IMR-90 (cell line): Measurements from ENCODE around the gene HOXA2. TPM values are rescaled to one million over a fixed set of nuclear protein-coding genes. Genes with fewer than 3 reads are reported as not detected.

Experiments
- ATAC-seq: fragments of 200-7000 bp; cut with Tn5 transposase; 2 replicates; pipeline ENCODE4 v1.9.1; 2020; ENCODE audit warnings: low read depth, mild to moderate bottlenecking, moderate library complexity
- BruUV-seq: library from RNA; stranded (reverse); fragments of 400-500 nt; replicated peaks from 2 replicates; lab custom pipeline; 2021; lab: Mats Ljungman, UMichigan
- CTCF ChIA-PET: fragments of 300-600 bp; formaldehyde crosslinking; extraction: SDS; loops from one replicate; lab custom pipeline; 2021; ENCODE audit warnings: antibody characterized with exemption; lab: Yijun Ruan, JAX
- POLR2A ChIA-PET: fragments of 300-600 bp; sonication (Branson Sonifier 250); formaldehyde crosslinking; loops from one replicate; lab custom pipeline; 2022; ENCODE audit warnings: antibody characterized with exemption; ENCODE audit not compliant: unreplicated experiment; lab: Charles Lee
- DNase-seq: peaks from one replicate; pipeline ENCODE4 v3.0.0; 2013
- H2AFZ ChIP-seq: replicated peaks from 2 replicates; pipeline ENCODE3; 2013; ENCODE audit warnings: low read length, mild to moderate bottlenecking; ENCODE audit not compliant: poor library complexity
- H2AK5ac ChIP-seq: 2 replicates; pipeline ENCODE4 v1.6.1; 2013; ENCODE audit warnings: low read depth, low read length, inconsistent platforms
- H2AK9ac ChIP-seq: replicated peaks from 2 replicates; pipeline ENCODE3; 2013; ENCODE audit warnings: mild to moderate bottlenecking, low read depth, low read length, moderate library complexity; ENCODE audit not compliant: poor library complexity
- H2BK120ac ChIP-seq: 2 replicates; pipeline ENCODE4 v1.6.1; 2013; ENCODE audit warnings: low read depth, low read length, inconsistent platforms
- H2BK15ac ChIP-seq: 3 replicates; pipeline ENCODE4 v1.6.1; 2013; ENCODE audit warnings: low read depth, low read length, inconsistent platforms
- H2BK20ac ChIP-seq: 2 replicates; pipeline ENCODE4 v1.6.1; 2013; ENCODE audit warnings: low read depth, mild to moderate bottlenecking, inconsistent platforms, low read length, moderate library complexity
- H2BK5ac ChIP-seq: 2 replicates; pipeline ENCODE4 v1.6.1; 2013; ENCODE audit warnings: mild to moderate bottlenecking, low read depth, low read length, inconsistent platforms; ENCODE audit not compliant: poor library complexity, severe bottlenecking
- H3K14ac ChIP-seq: replicated peaks from 2 replicates; pipeline ENCODE4 v1.6.1; 2013; ENCODE audit warnings: low read depth, low read length, inconsistent platforms
- H3K18ac ChIP-seq: 2 replicates; pipeline ENCODE4 v1.6.1; 2013; ENCODE audit warnings: low read depth, low read length, control low read depth
- H3K23ac ChIP-seq: 2 replicates; pipeline ENCODE4 v1.6.1; 2013; ENCODE audit warnings: low read depth, low read length, inconsistent platforms
- H3K27ac ChIP-seq: 2 replicates; pipeline ENCODE4 v1.5.1; 2013; ENCODE audit warnings: mild to moderate bottlenecking, control low read depth, low read length; ENCODE audit not compliant: insufficient read depth
- H3K27me3 ChIP-seq: 2 replicates; pipeline ENCODE4 v1.6.1; 2013; ENCODE audit warnings: low read length; ENCODE audit not compliant: control insufficient read depth, insufficient read depth
- H3K36me3 ChIP-seq: 2 replicates; pipeline ENCODE4 v1.6.1; 2013; ENCODE audit warnings: low read length, mixed read lengths; ENCODE audit not compliant: control insufficient read depth, insufficient read depth
- H3K4ac ChIP-seq: 2 replicates; pipeline ENCODE4 v1.6.1; 2013; ENCODE audit warnings: low read depth, low read length, inconsistent platforms
- H3K4me1 ChIP-seq: 2 replicates; pipeline ENCODE4 v1.6.1; 2013; ENCODE audit warnings: low read length, mixed read lengths; ENCODE audit not compliant: control insufficient read depth, insufficient read depth
- H3K4me2 ChIP-seq: 2 replicates; pipeline ENCODE4 v1.6.1; 2013; ENCODE audit warnings: low read depth, mild to moderate bottlenecking, control low read depth, low read length, moderate library complexity
- H3K4me3 ChIP-seq: 2 replicates; pipeline ENCODE4 v1.5.1; 2013; ENCODE audit warnings: low read depth, mild to moderate bottlenecking, control low read depth, low read length, moderate library complexity; ENCODE audit not compliant: insufficient read depth
- H3K56ac ChIP-seq: 2 replicates; pipeline ENCODE4 v1.6.1; 2013; ENCODE audit warnings: low read length, inconsistent platforms; ENCODE audit not compliant: insufficient read depth; ENCODE audit errors: extremely low read depth
- H3K79me1 ChIP-seq, 2 experiments: 2 replicates each; pipeline ENCODE4 v1.6.1; 2013; ENCODE audit warnings: low read length in 2 of 2, inconsistent platforms in 1 of 2, low read depth in 1 of 2
- H3K9ac ChIP-seq: 2 replicates; pipeline ENCODE4 v1.6.1; 2013; ENCODE audit warnings: low read depth, low read length, control low read depth
- H3K9me1 ChIP-seq: 2 replicates; pipeline ENCODE4 v1.6.1; 2013; ENCODE audit warnings: low read length, inconsistent platforms; ENCODE audit not compliant: insufficient read depth
- H3K9me3 ChIP-seq: 2 replicates; pipeline ENCODE4 v1.6.1; 2013; ENCODE audit warnings: low read length; ENCODE audit not compliant: control insufficient read depth, insufficient read depth
- H4K20me1 ChIP-seq: 2 replicates; pipeline ENCODE4 v1.6.1; 2013; ENCODE audit warnings: low read length, inconsistent platforms; ENCODE audit not compliant: insufficient read depth
- H4K5ac ChIP-seq: 2 replicates; pipeline ENCODE4 v1.6.1; 2013; ENCODE audit warnings: mild to moderate bottlenecking, low read depth, low read length, control low read depth
- H4K8ac ChIP-seq, 2 experiments: 2 replicates each; pipeline ENCODE4 v1.6.1; 2013; ENCODE audit warnings: low read depth in 2 of 2, low read length in 2 of 2, control low read depth in 1 of 2, inconsistent platforms in 1 of 2
- H4K91ac ChIP-seq: 2 replicates; pipeline ENCODE4 v1.6.1; 2013; ENCODE audit warnings: low read depth, low read length, inconsistent platforms; ENCODE audit not compliant: insufficient read depth
- BHLHE40 ChIP-seq: fragments of 150-350 bp; IDR thresholded peaks from 2 replicates; pipeline ENCODE4 v1.6.1; 2016; ENCODE audit warnings: mild to moderate bottlenecking, low read depth, low read length
- CEBPB ChIP-seq: IDR thresholded peaks from 2 replicates; pipeline ENCODE4 v1.6.1; 2012; ENCODE audit warnings: low read depth, low read length, improper control_type of control experiment
- CHD1 ChIP-seq: IDR thresholded peaks from 2 replicates; pipeline ENCODE4 v1.6.1; 2012; ENCODE audit warnings: low read depth, low read length, improper control_type of control experiment
- CTCF ChIP-seq: conservative IDR thresholded peaks from 2 replicates; pipeline ENCODE4 v1.5.1; 2012; ENCODE audit warnings: mild to moderate bottlenecking, low read depth, low read length, improper control_type of control experiment
- FOS ChIP-seq: fragments of 150-350 bp; IDR thresholded peaks from 2 replicates; pipeline ENCODE4 v1.6.1; 2016; ENCODE audit warnings: low read depth, low read length
- MAFK ChIP-seq: IDR thresholded peaks from 2 replicates; pipeline ENCODE4 v1.6.1; 2012; ENCODE audit warnings: low read depth, low read length, improper control_type of control experiment
- MAZ ChIP-seq: IDR thresholded peaks from 2 replicates; pipeline ENCODE4 v1.6.1; 2012; ENCODE audit warnings: low read depth, mild to moderate bottlenecking, low read length, improper control_type of control experiment, moderate library complexity, borderline replicate concordance
- MXI1 ChIP-seq: IDR thresholded peaks from 2 replicates; pipeline ENCODE4 v1.6.1; 2012; ENCODE audit warnings: low read depth, mild to moderate bottlenecking, low read length, moderate library complexity, borderline replicate concordance
- NFE2L2 ChIP-seq: fragments of 150-350 bp; IDR thresholded peaks from 2 replicates; pipeline ENCODE4 v1.6.1; 2016; ENCODE audit warnings: low read depth, mild to moderate bottlenecking, low read length
- POLR2A ChIP-seq: IDR thresholded peaks from 2 replicates; pipeline ENCODE4 v1.6.1; 2012; ENCODE audit warnings: mild to moderate bottlenecking, low read depth, low read length
- RAD21 ChIP-seq: IDR thresholded peaks from 2 replicates; pipeline ENCODE4 v1.6.1; 2012; ENCODE audit warnings: low read length, improper control_type of control experiment
- RCOR1 ChIP-seq: IDR thresholded peaks from 2 replicates; pipeline ENCODE4 v1.6.1; 2012; ENCODE audit warnings: mild to moderate bottlenecking, low read length, improper control_type of control experiment; ENCODE audit not compliant: insufficient replicate concordance
- RFX5 ChIP-seq: IDR thresholded peaks from 2 replicates; pipeline ENCODE4 v1.8.0; 2012; ENCODE audit warnings: low read depth, mild to moderate bottlenecking, low read length, moderate library complexity
- SMC3 ChIP-seq: fragments of 150-350 bp; IDR thresholded peaks from 2 replicates; pipeline ENCODE4 v1.6.1; 2016; ENCODE audit warnings: low read depth, mild to moderate bottlenecking, antibody characterized with exemption, low read length, moderate library complexity
- USF2 ChIP-seq: fragments of 150-350 bp; IDR thresholded peaks from 2 replicates; pipeline ENCODE4 v1.6.1; 2017; ENCODE audit warnings: mild to moderate bottlenecking, antibody characterized with exemption, low read length, low read depth
- WGBS, 2 experiments: methylation state at CpG; one replicate each; pipeline versions ENCODE4 v1.1.5 to v1.1.7; 2013; ENCODE audit warnings: missing lambda C conversion rate in 2 of 2; ENCODE audit not compliant: insufficient read length in 1 of 2; ENCODE audit errors: extremely low coverage in 2 of 2; 5-methylcytosine and 5-hydroxymethylcytosine counted together
- dilution Hi-C: fragments of 300-500 bp; cut with HindIII; formaldehyde crosslinking; loops from one replicate; pipeline ENCODE4 v1.14.3; 2018; ENCODE audit warnings: low sequenced_read_pairs; ENCODE audit not compliant: unreplicated experiment
- in situ Hi-C: fragments of 300-500 bp; cut with MboI; formaldehyde crosslinking; loops from 3 replicates; pipeline ENCODE4 v1.14.3; 2019; ENCODE audit warnings: low sequenced_read_pairs, inconsistent platforms, mixed read lengths
- intact Hi-C: fragments of 100-400 bp; cut with micrococcal nuclease; formaldehyde crosslinking; loops from 2 replicates; pipeline ENCODE4 v1.10.0; 2022
- polyA plus RNA-seq, 3 experiments: library from polyadenylated mRNA; depleted of rRNA; stranded (reverse); fragments of >200 nt; gene quantifications; 2 replicates each; pipeline ENCODE4 v1.2.3, GENCODE V29; 2012; ENCODE audit warnings: low replicate concordance in 1 of 3
- total RNA-seq: library from RNA; depleted of rRNA; stranded (reverse); fragments of >200 nt; gene quantifications from 2 replicates; pipeline ENCODE4 v1.2.3, GENCODE V29; 2012
- TF ChIP-seq, protein P1 (sequence below): fragments of 150-350 bp; IDR thresholded peaks from 2 replicates; pipeline ENCODE4 v1.6.1; 2016; ENCODE audit warnings: low read depth, mild to moderate bottlenecking, low read length, moderate library complexity, borderline replicate concordance

HOXA2 gene
- total and polyA plus RNA-seq, 2 of the 4 experiments (the other 2 are of a cell fraction): 1.6 to 3.9 TPM

- no peaks in the 10 kb centered on the region for H3K79me1 ChIP-seq
- 100% methylated on average over 1 of the region's 1 CpG; no CpG with 5 or more reads in 1 of the 2 experiments for WGBS, 2 experiments
- 0 out of 2 replicates have a peak, but pooled peaks cover 1% of the 10 kb centered on the region for H3K4me1 ChIP-seq
- no peaks in the 10 kb centered on the region for H3K9me1 ChIP-seq
- no peak overlapping the region for H2AK5ac ChIP-seq
- no peak overlapping the region for H2AK9ac ChIP-seq
- peaks cover 1% of the 10 kb centered on the region; the same call in 1 of the 2 replicates for H3K27me3 ChIP-seq
- H3K4ac ChIP-seq: no peak overlapping the region
- no peak overlapping the region for H4K5ac ChIP-seq
- no peak for ATAC-seq
- no peak overlapping the region for H2BK15ac ChIP-seq
- no peak for DNase-seq
- no peak overlapping the region for H2BK120ac ChIP-seq
- CTCF ChIA-PET: no interaction called here
- no peak overlapping the region for H3K27ac ChIP-seq
- H3K14ac ChIP-seq: no peak overlapping the region
- no peak overlapping the region for H3K9ac ChIP-seq
- no peak overlapping the region for H2BK20ac ChIP-seq
- no peak overlapping the region for H3K56ac ChIP-seq
- intact Hi-C loops: no loop called here
- dilution Hi-C loops: no loop called here
- TF ChIP-seq MAZ (no peak), RFX5 (no peak), RCOR1 (no peak), MAFK (no peak), NFE2L2 (no peak), CHD1 (no peak), CTCF (no peak), MXI1 (no peak), BHLHE40 (no peak), POLR2A (no peak), USF2 (no peak), RAD21 (no peak), SMC3 (no peak), FOS (no peak), CEBPB (no peak)
- TF ChIP-seq, protein P1, sequence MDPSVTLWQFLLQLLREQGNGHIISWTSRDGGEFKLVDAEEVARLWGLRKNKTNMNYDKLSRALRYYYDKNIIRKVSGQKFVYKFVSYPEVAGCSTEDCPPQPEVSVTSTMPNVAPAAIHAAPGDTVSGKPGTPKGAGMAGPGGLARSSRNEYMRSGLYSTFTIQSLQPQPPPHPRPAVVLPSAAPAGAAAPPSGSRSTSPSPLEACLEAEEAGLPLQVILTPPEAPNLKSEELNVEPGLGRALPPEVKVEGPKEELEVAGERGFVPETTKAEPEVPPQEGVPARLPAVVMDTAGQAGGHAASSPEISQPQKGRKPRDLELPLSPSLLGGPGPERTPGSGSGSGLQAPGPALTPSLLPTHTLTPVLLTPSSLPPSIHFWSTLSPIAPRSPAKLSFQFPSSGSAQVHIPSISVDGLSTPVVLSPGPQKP: no peak
- no TSS peak for BruUV-seq
- in situ Hi-C loops: no loop called here
- POLR2A ChIA-PET: no interaction called here
- no peak overlapping the region for H2BK5ac ChIP-seq
- no peak overlapping the region for H3K4me2 ChIP-seq
- H4K91ac ChIP-seq: no peak overlapping the region
- H3K18ac ChIP-seq: no peak overlapping the region
- no peaks in the 10 kb centered on the region for H4K20me1 ChIP-seq
- no peak overlapping the region for H2AFZ ChIP-seq
- no peak overlapping the region for H4K8ac ChIP-seq
- H3K36me3 ChIP-seq: no peaks in the 10 kb centered on the region
- no peak overlapping the region for H3K23ac ChIP-seq
- H3K4me3 ChIP-seq: no peak overlapping the region
- H3K9me3 ChIP-seq: no peaks in the 10 kb centered on the region
Observed at GRCh38 chr7:27068259-27068658, 34.2 kb downstream of the HOXA2 start.
